Measurements from ENCODE around the gene AGPAT4.

AGPAT4 gene

DNA sequence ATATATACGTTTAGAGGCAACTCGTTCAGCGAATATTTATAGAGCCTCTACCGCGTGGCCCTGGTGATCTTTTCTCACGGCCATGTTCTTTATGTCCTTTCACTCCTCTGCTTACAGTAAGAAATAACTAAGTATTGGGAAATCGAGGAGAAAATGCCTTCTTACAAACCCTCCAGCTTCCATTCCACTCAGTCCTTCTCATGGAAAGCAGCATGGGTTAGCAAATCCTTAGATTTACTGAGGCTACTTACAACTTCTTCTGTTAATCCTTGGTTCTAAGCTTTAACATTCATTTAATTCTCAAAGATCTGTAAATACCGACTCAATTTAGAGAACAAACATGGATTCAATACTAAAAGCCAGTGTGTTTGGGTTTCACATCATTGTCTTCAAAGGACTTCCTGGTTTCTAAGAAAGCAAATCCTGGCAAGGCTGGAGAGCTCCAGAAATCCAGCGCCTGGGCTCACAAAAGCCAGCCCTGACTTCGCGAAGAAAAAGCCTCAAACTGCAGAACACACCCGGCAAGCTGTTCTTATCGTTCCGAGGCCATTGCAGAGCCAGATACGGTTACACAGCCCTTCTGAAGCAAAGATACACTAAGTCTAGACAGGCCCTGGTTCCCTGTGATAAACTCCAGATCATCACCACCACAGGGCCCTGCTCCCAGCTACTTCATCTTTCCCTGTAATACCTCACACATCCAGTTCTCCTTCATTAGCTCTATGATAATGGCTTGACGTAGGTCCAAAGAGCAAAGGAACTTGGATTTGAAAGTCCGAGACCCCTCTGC lies 19.2 kb downstream of the AGPAT4 start:
- peak; percentile 85 for DNase-seq (ENCODE audit: low spot score)

DNA sequence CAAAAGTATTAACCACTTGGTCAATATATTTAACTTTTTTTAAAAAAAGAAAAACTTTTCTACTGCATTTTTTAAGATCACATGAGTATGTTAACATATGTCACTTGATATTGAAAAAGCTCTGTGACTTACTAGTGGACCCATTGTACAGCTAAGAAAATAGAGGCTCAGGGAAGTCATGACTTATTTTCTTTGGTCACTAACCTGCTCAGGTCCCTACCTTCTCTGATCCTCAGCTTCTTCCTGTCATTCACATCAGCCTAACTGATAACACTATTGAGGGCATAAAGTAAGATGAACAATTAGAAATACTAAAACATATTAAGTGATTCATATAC lies 19.8 kb downstream of the AGPAT4 start:
- DNase-seq (ENCODE audit: low spot score), result no peak

DNA sequence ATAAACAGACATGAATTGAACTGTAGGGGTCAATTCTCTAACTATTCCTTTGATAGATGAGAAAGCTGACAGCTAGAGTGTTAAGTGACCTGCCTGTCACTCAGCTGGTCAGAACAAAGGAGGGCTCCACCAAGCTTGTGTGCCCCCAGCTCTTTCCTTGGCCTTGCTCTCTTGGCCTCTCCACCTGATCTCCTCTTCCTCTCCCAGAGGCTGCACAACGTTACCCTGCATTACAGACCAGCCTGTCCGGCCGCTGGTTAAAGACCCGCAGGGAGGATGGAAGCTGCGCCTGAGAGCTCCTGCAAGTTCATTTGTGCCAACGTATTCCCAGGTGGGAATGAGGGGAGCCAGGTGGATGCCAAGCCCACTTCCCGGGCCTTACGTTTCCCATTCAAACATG lies 22.5 kb downstream of the AGPAT4 start:
- DNase-seq (ENCODE audit: low spot score), result no peak

DNA sequence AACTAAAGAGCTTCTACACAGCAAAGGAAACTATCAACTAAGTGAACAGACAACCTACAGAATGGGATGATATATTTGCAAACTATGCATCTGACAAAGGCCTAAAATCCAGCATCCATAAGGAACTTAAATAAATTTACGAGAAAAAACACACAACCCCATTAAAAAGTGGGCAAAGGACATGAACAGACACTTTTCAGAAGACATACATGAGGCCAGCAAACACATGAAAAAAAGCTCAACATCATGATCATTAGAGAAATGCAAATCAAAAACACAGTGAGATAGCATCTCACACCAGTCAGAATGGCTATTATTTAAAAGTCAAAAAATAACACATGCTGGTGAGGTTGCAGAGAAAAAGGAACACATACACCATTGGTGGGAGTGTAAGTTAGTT lies 24.5 kb downstream of the AGPAT4 start:
- no peak for DNase-seq (ENCODE audit: low spot score)

DNA sequence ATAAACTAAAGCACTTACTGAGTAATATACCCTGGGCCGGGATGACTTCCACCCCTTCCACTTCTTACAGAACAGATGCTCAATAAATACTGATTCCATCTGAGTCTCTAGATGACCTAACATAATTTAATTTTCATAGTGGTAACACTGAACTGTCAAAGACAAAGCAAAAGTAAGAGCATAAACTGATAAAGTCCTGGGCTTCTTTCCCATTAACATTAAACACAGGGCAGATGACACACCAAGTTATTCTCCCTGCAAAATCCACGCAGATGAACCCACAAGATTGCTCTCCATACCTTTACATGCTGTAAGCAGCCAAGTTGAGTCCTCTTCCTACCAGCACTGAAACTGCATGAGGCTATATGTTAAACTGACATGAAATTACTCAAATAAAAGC lies 27.1 kb downstream of the AGPAT4 start:
- no peak for DNase-seq (ENCODE audit: low spot score)

DNA sequence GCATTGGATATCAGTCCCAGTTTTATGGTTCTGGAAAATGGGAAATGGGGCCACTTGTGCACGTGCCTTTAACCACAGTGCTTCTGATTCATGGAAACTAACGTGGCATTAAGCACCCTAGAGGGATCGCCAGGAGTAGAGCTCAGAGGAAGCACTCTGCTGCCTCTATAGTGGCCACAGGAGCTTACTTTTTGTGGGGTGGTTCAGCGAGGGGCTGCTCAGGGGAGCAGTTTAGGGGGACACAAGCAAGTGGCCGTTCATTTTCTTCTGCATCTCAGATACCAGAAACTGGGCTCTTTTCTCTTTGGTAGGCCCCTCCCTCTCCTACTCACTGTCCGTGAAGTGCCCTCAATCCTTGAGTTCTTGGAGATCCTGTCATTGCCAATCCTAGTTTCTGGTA lies 28.5 kb downstream of the AGPAT4 start:
- DNase-seq (ENCODE audit: low spot score), result no peak

DNA sequence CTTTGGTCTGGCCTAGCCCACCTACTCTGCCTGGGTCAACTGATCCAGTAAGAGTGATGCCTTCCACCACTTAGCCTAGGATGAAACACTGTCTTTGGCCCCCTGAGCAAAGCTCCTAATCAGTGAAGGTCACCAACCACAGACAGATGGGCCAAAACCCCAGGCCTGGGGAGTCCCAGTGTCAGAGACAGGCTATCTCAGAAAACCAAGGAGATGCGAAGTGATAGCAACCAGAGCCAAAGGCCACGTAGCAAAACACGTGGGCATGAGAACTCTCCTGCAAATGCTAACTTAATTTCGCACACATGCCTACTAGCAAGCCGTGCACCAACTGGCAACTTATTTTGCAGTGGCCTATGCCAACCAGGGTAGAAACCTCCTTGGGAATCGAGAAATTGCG lies 29.1 kb downstream of the AGPAT4 start:
- no peak for DNase-seq (ENCODE audit: low spot score)

DNA sequence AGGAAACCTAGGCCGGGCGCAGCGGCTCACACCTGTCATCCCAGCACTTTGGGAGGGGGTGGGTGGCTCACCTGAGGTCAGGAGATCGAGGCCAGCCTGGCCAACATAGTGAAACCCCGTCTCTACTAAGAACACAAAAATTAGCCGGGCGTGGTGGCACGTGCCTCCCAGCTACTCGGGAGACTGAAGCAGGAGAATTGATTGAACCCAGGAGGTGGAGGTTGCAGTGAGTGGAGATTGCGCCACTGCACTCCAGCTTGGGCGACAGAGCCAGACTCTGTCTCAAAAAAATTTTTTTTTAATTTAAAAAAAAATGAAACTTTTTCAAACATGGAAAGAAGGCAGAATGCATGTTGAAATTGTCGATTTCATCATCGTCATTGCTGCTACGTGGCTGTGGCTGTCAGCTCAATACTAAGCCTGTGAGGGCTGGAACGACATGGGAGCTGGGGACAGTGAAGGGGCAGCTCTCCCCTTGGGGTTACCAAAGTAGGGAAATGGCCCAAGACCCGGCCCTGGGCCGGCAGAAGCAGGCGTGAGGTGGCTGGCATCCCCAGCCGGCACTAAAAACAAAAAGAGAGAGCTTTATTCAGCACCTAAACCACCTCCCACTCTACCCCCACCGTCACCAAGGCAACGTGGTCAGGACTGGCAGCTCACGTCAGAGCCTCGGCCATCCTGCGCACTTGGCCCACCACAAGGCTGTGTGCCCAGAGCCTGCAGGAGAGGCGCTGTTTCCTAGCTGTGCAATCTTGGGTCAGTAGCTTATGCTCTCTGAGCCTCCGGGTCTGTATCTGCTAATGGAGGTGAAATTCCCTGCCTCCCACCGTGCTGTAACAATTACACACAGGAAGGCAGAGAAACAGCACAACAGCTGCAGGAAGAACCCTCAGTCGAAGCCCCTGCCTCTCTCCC lies 30.8 kb downstream of the AGPAT4 start:
- DNase-seq (ENCODE audit: low spot score), result no peak

DNA sequence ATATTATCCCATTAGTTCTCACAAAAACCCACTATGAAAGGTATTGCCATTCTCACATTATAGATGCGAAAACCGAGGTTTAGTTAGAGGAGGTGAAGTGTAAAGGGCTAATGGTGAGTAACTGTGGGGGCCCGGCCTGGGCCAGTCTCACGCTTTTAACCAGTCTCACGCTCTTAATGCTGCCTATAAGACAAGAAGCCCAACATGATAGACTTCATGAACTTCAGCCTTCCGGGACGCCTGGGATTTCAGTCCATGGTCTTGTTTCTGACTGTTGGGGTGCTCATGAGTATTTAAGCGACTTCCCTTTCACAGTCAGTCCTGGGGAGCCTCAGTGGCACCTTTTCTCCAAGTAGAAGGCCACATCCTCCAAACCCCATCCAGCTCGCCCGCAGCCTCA lies 31.7 kb downstream of the AGPAT4 start:
- no peak for DNase-seq (ENCODE audit: low spot score)

DNA sequence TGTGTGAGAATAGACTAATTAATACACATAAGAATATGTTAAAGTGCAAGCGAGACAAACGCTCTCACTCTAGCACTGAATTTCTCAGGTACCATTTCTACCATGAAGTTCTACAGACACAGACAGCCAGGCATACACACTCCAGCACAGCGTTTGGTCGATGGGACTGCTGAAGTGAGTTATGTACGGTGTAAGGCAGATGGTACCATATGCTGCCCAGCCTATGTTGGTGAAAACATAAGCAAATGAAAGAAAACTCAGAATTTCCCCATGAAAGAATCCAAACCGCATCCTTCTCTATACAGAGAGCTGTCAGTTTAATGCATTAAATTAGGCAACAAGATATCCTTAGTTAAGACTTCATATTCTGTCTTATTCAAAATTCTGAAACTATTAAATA lies 34.9 kb downstream of the AGPAT4 start:
- DNase-seq (ENCODE audit: low spot score), result no peak

DNA sequence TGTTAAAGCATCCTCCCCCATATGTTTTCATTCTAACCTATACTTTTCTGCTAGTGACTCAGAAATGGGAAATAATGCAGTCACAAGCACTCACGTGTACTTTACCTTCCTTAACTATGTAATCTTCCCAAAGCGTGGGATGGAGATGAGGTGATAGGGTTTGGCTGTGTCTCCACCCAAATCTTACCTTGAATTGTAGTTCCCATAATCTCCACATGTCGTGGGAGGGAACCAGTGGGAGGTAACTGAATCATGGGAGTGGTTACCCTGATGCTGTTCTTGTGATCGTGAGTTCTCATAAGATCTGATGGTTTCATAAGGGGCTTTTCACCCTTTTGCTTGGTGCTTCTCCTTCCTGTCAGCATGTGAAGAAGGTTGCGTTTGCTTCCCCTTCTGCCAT lies 35.4 kb downstream of the AGPAT4 start:
- no peak for DNase-seq (ENCODE audit: low spot score)

DNA sequence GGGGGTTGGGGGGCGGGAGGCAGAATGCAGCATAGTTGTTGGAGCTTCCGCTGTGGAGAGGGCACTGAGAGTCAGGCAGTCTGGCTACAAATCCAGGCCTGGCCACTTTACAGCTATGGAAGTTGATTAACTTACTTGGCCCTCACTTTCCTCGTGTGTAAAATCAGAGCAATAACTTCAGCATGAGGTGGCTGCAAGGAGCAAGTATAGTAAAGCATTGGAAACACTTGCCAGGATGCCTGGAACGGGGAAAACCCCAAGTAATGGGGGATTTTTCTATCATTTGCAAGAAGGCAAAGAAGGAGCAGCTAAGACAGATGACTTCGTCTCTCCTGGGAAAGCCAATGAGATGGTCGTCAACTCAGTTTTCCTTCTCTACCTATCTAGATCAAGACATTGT lies 35.8 kb downstream of the AGPAT4 start:
- no peak for DNase-seq (ENCODE audit: low spot score)

DNA sequence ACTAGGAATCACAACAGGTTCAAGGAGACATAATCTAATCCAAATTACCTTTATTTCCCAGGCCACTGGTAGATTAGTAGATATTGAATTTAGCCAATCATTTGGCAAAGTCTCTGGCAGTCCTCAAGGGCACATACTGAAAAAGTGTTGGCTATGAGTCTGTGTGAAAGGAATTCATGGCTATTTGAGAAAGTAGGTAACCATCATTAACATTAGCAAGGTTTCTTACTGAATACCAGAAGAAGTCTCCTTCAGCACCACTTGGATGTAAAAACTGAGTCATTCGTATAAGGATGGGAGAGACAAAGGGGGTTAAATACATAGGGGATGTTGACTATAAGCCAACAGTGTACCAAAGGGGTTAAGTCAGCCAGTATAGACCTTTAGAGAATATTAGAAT lies 36.7 kb downstream of the AGPAT4 start:
- DNase-seq (ENCODE audit: low spot score), result no peak

DNA sequence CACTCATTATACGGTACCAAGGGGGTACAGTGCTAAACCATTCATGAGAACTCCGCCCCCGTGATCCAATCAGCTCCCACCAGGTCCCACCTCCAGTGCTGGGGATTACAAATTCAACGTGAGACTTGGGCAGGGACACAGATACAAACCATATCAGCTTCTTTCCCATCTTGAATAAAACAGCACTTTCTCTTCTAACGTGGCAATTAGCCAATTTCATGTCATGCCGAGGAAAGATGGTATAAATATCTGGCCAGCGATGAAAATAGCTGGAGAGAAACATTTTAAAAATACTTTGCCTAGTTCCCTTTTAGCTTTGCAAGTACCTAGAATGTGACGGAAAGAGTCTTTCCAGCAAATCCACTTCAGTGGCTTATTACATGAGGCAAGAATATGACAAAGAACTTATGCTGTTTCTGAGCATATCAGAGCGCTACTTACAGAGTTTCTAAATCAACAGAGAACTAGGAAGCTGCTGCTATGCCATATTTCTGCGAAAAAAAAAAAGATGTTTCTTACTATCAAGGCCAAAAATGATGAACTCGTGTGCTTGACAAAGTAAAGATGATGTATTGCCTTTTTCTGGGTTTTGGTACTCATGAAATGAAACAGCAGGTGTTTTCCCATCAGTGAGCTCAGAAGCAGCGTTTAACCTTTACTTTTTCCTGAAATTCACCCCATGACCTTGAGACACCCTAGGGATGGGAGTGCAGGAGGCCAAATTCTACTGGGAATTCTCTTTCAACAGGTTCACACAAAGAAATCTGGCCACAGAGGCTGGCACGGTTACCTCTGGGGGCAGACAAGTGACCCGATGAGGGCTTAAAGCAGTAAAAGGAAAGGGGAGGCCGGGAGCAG lies 37.9 kb downstream of the AGPAT4 start:
- peak; percentile 48 for DNase-seq (ENCODE audit: low spot score)

DNA sequence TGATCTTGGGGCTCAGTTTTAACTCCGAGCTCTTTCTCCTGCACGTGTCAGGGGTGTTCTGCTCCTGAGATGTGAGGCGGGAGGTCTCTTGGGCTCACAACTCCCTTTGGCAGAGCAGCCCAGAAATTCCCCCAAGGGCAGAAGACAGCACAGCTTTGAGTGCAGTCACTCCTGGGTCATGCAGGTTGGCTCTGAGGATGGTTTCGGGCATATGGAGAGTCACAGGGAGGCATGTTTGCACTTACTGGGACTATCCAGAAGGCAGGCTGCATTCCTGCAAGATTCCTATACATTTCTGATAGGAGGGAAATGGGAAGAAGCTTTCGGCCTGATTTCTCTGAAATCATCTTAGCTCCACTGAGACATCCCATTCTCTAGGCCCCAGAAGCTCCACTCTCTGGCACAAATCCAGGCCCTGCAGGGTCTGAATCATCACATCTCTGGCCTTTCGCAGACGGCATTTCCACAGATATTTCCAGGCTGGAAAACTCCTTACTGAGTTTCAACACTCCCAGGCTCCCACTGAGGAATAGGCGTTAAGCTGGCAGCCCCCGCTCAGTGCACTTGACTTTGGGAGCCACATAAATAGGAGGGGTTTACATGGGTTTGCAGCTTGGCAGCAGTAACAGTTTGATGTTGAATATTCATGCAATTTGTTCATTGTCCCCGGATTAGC lies 39.7 kb downstream of the AGPAT4 start:
- DNase-seq (ENCODE audit: low spot score), result no peak

DNA sequence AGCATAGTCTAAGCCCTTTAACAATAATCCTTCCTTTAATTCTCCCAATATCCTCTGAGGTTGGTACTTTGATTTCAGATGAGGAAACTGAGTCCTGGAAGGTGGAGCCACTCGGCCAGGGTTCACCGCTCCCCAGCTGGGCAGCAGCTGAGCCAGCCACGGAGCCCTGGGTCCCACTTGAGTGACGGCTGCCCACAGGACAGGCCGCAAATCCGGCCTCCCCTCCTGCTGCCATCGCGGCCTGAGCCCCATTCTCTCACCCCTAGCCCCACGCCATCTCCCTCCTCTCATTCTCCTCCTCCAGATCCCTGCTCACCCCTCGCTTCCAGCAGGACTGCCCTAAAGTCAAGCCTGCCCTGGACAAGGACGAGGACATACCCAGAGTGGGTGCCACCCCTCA lies 41.4 kb downstream of the AGPAT4 start:
- no peak for DNase-seq (ENCODE audit: low spot score)

DNA sequence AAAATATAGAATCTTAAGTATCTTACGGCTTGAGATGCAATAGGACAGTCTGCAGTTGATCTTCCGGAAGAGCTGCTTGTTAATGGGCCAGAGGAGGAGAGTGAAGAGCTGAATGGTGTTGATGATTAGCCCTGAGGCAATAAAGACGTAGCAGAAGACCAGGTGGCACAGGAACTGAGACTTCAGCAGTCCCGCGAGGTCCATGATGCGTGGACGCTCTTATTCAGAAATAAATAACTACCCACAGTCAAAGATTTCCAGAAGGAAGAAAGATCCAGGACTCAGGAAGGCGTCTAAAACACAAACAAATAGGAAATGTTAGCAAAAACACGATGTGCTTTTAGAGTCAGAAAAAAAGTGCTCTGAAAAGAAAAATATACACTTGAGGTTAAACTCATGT lies 41.9 kb downstream of the AGPAT4 start:
- no peak for DNase-seq (ENCODE audit: low spot score)

DNA sequence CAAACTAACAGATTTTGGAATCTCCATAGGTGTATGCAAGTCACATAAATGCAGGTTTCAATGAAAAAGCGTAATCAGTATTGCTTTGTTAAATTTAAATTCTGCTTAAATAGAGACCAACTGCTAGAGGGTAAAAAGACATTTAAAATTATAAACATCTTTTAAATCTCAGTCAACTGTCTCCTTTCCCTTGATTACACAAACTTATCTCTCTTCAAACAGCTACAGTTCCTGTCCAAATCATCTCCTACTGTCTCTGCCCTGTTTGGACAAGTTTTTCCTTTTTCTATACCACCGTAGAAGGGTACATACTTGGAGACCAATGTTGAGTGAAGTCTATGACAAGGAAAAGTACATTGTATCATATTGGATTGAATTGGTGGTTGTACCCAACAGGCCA lies 43.5 kb downstream of the AGPAT4 start:
- no peak for DNase-seq (ENCODE audit: low spot score)

DNA sequence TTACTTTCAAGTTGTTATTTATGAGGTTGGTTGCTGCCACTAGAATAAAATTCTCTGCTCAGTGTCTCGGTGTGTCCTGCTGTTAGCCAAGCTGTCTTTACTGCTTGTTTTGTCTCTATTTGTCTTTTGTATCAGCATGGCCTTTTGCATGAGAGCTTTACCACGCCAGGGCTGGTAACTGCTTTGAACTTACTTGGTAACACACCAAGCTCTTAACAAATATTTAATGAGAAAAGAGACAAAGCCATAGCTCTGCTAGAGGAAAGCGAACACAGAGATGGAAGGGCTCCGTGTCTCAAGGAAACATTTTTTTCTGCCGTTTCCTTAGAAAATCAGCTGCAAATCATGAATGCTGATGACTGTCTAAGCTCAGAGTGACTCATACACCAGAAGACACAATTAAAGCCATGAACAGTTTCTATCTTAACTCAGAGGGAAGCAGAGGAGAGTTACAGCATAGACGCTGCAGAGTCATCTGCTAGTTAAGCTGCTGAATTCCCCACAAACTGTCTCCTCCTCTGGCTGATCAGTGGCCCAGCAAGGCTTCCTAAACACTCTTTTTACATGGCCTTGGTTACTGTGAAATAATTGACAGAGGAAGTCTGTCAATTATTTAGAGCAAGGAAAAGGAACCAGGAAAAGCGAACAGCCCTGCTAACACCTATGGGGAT lies 44.8 kb downstream of the AGPAT4 start:
- DNase-seq (ENCODE audit: low spot score), result no peak

DNA sequence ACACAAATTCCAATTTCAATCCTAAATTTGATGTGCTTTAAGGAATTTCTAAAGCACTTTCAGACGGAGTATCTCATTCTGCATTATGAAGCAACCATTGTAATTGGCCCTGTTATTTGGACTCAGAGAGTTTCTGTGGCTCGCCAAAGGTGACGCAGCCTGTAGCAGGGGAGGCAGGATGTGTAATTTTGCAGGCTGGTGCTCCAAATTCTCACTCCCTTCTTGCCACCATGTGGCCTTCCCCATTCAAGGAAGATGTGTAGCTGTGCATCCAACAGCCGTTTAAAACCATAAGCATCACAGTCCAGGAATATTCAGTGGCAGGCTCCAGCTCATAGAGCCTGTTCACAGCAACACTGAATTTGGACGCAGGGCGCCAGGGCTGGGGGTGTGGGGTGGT lies 45.8 kb downstream of the AGPAT4 start:
- DNase-seq (ENCODE audit: low spot score), result no peak

Data from hematopoietic multipotent progenitor cell treated with erythropoietin and hydrocortisone succinate and interleukin-3 and kit ligand, for 15 days (in vitro differentiated cells).